PFSK-1 (cell line): ENCODE data around the gene TMEM238.

Experiments
- FOXP2 ChIP-seq: optimal IDR thresholded peaks from 2 replicates; pipeline ENCODE3; 2011; ENCODE audit warnings: borderline replicate concordance, control low read depth, inconsistent platforms; ENCODE audit not compliant: insufficient read depth; ENCODE audit errors: extremely low read length, extremely low read depth
- POLR2AphosphoS5 ChIP-seq: IDR thresholded peaks from 2 replicates; pipeline ENCODE4 v1.6.1; 2012; ENCODE audit warnings: low read depth, mild to moderate bottlenecking, control low read depth, low read length, moderate library complexity
- SIN3A ChIP-seq: IDR thresholded peaks from 2 replicates; pipeline ENCODE4 v1.6.1; 2012; ENCODE audit warnings: mild to moderate bottlenecking, low read length, moderate library complexity, borderline replicate concordance; ENCODE audit not compliant: insufficient read depth
- TAF1 ChIP-seq: IDR thresholded peaks from 2 replicates; pipeline ENCODE4 v1.6.1; 2012; ENCODE audit warnings: low read length, control low read depth, borderline replicate concordance; ENCODE audit not compliant: insufficient read depth
- TF ChIP-seq, protein P1 (sequence below), 2 experiments: IDR thresholded peaks; 2 replicates each; pipeline versions ENCODE4 v1.6.1 to v1.8.0; 2011 to 2012; ENCODE audit warnings: low read depth in 2 of 2, low read length in 2 of 2, control low read depth in 1 of 2, inconsistent platforms in 1 of 2, mild to moderate bottlenecking in 1 of 2, moderate library complexity in 1 of 2; ENCODE audit not compliant: insufficient read depth in 1 of 2

Gene TMEM238

DNA sequence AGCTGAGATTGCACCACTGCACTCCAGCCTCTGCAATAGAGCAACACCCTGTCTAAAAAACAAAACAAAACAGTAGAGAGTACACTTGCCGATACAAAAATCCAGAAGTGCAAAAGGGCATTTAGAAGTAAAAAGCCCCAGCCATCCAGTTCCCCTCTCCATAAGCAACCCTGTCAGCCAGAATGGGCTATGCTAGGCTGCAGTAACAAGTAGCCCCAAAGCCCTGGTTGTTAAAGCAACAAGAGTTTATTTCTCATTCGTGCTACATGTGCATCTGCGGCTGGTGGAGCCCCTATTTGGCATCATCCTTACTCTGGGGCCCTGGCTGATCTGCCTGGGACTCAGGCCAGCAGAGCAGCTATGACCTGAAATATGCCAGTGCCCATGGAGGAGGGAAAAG is 40.4 kb upstream of the TMEM238 start:
- TF ChIP-seq TAF1 (no peak), FOXP2 (no peak), SIN3A (no peak), POLR2AphosphoS5 (no peak)
- TF ChIP-seq, protein P1, sequence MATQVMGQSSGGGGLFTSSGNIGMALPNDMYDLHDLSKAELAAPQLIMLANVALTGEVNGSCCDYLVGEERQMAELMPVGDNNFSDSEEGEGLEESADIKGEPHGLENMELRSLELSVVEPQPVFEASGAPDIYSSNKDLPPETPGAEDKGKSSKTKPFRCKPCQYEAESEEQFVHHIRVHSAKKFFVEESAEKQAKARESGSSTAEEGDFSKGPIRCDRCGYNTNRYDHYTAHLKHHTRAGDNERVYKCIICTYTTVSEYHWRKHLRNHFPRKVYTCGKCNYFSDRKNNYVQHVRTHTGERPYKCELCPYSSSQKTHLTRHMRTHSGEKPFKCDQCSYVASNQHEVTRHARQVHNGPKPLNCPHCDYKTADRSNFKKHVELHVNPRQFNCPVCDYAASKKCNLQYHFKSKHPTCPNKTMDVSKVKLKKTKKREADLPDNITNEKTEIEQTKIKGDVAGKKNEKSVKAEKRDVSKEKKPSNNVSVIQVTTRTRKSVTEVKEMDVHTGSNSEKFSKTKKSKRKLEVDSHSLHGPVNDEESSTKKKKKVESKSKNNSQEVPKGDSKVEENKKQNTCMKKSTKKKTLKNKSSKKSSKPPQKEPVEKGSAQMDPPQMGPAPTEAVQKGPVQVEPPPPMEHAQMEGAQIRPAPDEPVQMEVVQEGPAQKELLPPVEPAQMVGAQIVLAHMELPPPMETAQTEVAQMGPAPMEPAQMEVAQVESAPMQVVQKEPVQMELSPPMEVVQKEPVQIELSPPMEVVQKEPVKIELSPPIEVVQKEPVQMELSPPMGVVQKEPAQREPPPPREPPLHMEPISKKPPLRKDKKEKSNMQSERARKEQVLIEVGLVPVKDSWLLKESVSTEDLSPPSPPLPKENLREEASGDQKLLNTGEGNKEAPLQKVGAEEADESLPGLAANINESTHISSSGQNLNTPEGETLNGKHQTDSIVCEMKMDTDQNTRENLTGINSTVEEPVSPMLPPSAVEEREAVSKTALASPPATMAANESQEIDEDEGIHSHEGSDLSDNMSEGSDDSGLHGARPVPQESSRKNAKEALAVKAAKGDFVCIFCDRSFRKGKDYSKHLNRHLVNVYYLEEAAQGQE (IDR thresholded peaks at IDR 0.05; ENCODE audit: insufficient read depth in 1 of 2, low read depth in 2 of 2, low read length in 2 of 2) = no peak

DNA sequence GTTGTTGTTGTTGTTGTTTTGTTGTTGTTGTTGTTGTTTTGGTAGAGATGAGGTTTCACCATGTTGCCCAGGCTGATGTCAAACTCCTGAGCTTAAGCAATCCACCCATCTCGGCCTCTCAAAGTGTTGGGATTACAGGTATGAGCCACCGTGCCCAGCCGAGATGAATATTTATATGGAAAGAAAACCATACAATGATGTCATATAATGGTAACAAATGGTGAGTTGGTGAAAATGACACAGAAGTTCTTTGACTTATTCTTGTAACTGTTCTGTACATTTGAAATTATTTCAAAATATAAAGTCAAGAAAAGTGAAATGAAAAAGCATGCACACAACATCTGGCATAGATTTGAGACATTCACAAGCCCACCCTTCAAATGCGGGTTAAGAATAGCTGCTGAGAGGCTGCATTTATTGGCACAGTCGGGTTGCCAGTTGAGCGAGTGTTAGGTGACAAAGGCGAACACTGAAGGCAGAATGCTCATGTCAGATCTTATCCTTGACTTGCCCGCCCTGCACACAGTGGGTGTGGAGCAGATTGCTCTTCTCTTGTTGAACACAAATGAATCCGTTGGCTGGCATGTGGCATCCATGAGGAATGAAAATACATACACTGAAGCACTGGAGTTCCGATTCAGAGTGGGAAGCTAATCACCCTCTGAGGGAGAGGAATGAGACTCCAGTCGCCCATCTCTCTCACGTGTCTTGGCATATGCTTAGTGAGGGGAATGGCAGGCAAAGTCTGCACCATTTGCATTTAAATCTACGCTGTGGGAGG is 39.3 kb upstream of the TMEM238 start:
- no peak for TF ChIP-seq POLR2AphosphoS5

DNA sequence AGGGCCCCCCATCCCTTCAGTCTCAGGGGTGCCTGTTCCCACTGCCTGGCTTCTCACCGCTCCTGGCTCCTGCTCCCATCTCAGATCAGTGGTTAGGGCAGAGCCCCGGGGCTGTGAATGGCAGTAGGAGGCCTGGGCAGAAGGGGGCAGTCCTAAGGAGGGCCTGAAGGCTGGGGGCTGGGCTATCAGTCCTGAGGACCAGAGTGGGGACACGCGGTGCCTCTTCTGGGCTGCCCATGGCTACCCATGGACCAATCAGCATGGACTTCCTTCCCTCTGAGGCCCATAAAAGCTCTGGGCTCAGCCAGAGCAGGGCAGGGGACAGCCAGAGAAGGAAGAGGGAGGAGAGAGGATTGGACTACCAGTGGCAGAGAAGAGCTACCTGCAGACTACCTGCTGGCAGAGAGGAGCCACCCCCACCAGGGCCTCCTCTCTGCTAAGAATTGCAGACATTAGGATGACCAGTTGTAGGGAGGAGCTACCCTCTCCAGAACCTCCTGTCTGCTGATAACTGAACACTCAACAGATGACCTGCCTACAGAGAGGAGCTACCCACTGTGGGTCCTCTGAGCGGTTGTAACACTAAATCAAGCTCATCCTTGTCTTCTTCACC is 35.6 kb upstream of the TMEM238 start:
- no peak for TF ChIP-seq FOXP2
- TF ChIP-seq TAF1 = no peak
- TF ChIP-seq, protein P1 (IDR thresholded peaks at IDR 0.05; ENCODE audit: insufficient read depth in 1 of 2, low read depth in 2 of 2, low read length in 2 of 2) = no peak
- TF ChIP-seq POLR2AphosphoS5 = no peak
- TF ChIP-seq SIN3A = no peak

DNA sequence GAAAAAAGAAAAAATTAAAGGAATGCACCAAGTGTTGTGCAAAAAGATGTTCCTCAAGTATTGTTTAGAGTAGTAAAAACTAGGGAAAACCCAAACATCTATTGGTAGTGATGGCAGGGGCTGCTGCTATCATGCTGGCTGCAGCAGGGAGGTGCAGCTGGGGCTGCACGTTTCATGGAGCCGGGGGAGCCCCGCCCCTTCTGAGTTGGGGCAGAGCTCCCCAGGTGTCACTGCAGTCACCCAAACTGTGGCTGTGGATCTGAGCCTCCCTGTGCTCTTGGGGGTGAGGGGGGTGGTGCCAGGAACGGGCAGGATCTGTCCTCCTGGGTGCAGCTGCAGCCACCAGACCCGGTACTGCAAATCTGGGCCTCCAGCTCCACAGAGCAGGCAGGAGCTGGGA is 35.0 kb upstream of the TMEM238 start:
- TF ChIP-seq SIN3A (no peak), POLR2AphosphoS5 (no peak), FOXP2 (no peak), TAF1 (no peak)
- TF ChIP-seq, protein P1 (IDR thresholded peaks at IDR 0.05; ENCODE audit: insufficient read depth in 1 of 2, low read depth in 2 of 2, low read length in 2 of 2) = no peak

DNA sequence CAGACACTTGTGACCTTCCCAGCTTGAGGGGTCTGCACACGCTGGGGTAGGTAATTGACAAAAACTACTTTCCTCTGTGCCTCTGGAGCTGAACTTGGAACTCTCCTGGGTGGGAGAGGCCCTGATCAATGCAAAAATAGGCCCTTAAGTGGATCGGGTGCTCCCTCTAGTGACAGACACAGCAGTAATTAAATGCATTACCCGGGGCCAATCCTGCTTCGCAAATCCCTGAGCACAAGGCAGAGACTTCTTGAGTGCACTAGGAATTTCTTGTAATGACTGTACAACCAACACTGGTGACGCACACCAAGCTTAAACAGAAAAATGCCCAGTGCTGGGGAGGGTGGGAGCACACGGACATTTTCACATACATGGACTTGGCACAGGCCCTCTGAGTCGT is 34.1 kb upstream of the TMEM238 start:
- TF ChIP-seq TAF1 (no peak), FOXP2 (no peak), POLR2AphosphoS5 (no peak), SIN3A (no peak)
- TF ChIP-seq, protein P1 (IDR thresholded peaks at IDR 0.05; ENCODE audit: insufficient read depth in 1 of 2, low read depth in 2 of 2, low read length in 2 of 2) = no peak
